ENCODE data around the gene ZSCAN20.

ZSCAN20 gene

GRCh38 chr1:33425900-33426299 lies 46.5 kb upstream of the ZSCAN20 start:
- Histone ChIP-seq H3K27ac (ENCODE audit: low read length) (no peak overlapping the region), H3K4me1 (ENCODE audit: insufficient read depth, low read length) (no peaks in the 10 kb centered on the region), H3K27me3 (ENCODE audit: insufficient read depth, low read length, poor library complexity) (peaks cover 47% of the 10 kb centered on the region), H3K9ac (ENCODE audit: low read depth, low read length) (no peak overlapping the region), H3K9me3 (ENCODE audit: insufficient read depth, low read length, severe bottlenecking) (no peaks in the 10 kb centered on the region), H3K79me2 (ENCODE audit: insufficient read depth, low read length) (no peaks in the 10 kb centered on the region), H3K36me3 (ENCODE audit: insufficient read depth, low read length) (no peaks in the 10 kb centered on the region), H4K20me1 (ENCODE audit: insufficient read depth, low read length) (no peaks in the 10 kb centered on the region), H3K4me3 (ENCODE audit: low read depth in 1 of 2, low read length in 2 of 2) (no peak overlapping the region), H3K4me2 (ENCODE audit: insufficient read depth, low read length) (no peak overlapping the region), H2AFZ (ENCODE audit: low read depth, low read length) (no peak overlapping the region)
- DNase-seq (no peak), ATAC-seq (ENCODE audit: insufficient read depth, low read depth) (no peak)
- TF ChIP-seq CTCF (IDR thresholded peaks at IDR 0.05; ENCODE audit: borderline replicate concordance, extremely low read depth, low read length, poor library complexity, severe bottlenecking) (no peak), EZH2 (IDR thresholded peaks at IDR 0.05; ENCODE audit: borderline replicate concordance, low read depth, low read length, severe bottlenecking) (no peak)

- ATAC-seq (ENCODE audit: insufficient read depth, low read depth) (no peak), DNase-seq (no peak)
- Histone ChIP-seq H4K20me1 (ENCODE audit: insufficient read depth, low read length) (no peaks in the 10 kb centered on the region), H3K9me3 (ENCODE audit: insufficient read depth, low read length, severe bottlenecking) (no peaks in the 10 kb centered on the region), H3K4me2 (ENCODE audit: insufficient read depth, low read length) (no peak overlapping the region), H3K27ac (ENCODE audit: low read length) (no peak overlapping the region), H3K27me3 (ENCODE audit: insufficient read depth, low read length, poor library complexity) (peaks cover 40% of the 10 kb centered on the region), H3K9ac (ENCODE audit: low read depth, low read length) (no peak overlapping the region), H3K36me3 (ENCODE audit: insufficient read depth, low read length) (no peaks in the 10 kb centered on the region), H3K79me2 (ENCODE audit: insufficient read depth, low read length) (no peaks in the 10 kb centered on the region), H2AFZ (ENCODE audit: low read depth, low read length) (no peak overlapping the region), H3K4me3 (ENCODE audit: low read depth in 1 of 2, low read length in 2 of 2) (no peak overlapping the region), H3K4me1 (ENCODE audit: insufficient read depth, low read length) (no peaks in the 10 kb centered on the region)
- no peak for TF ChIP-seq CTCF (IDR thresholded peaks at IDR 0.05; ENCODE audit: borderline replicate concordance, extremely low read depth, low read length, poor library complexity, severe bottlenecking)
- TF ChIP-seq EZH2 (IDR thresholded peaks at IDR 0.05; ENCODE audit: borderline replicate concordance, low read depth, low read length, severe bottlenecking): no peak
These were observed 45.5 kb upstream of the ZSCAN20 start for GRCh38 chr1:33426916-33427315.

- ATAC-seq (ENCODE audit: insufficient read depth, low read depth): no peak
- H4K20me1 ChIP-seq (ENCODE audit: insufficient read depth, low read length): no peaks in the 10 kb centered on the region
- no peaks in the 10 kb centered on the region for H3K36me3 ChIP-seq (ENCODE audit: insufficient read depth, low read length)
- H3K4me3 ChIP-seq (ENCODE audit: low read depth in 1 of 2, low read length in 2 of 2): no peak overlapping the region
- no peak overlapping the region for H3K4me2 ChIP-seq (ENCODE audit: insufficient read depth, low read length)
- no peak for TF ChIP-seq CTCF (IDR thresholded peaks at IDR 0.05; ENCODE audit: borderline replicate concordance, extremely low read depth, low read length, poor library complexity, severe bottlenecking)
- H3K79me2 ChIP-seq (ENCODE audit: insufficient read depth, low read length): no peaks in the 10 kb centered on the region
- no peak overlapping the region for H2AFZ ChIP-seq (ENCODE audit: low read depth, low read length)
- H3K27ac ChIP-seq (ENCODE audit: low read length): no peak overlapping the region
- no peak overlapping the region for H3K9ac ChIP-seq (ENCODE audit: low read depth, low read length)
- H3K4me1 ChIP-seq (ENCODE audit: insufficient read depth, low read length): no peaks in the 10 kb centered on the region
- H3K27me3 ChIP-seq (ENCODE audit: insufficient read depth, low read length, poor library complexity): peaks cover 33% of the 10 kb centered on the region
- no peak for DNase-seq
- H3K9me3 ChIP-seq (ENCODE audit: insufficient read depth, low read length, severe bottlenecking): no peaks in the 10 kb centered on the region
These were observed 43.8 kb upstream of the ZSCAN20 start for GRCh38 chr1:33428661-33429060.

GRCh38 chr1:33429332-33429731 lies 43.1 kb upstream of the ZSCAN20 start:
- Histone ChIP-seq H3K9ac (ENCODE audit: low read depth, low read length) (no peak overlapping the region), H2AFZ (ENCODE audit: low read depth, low read length) (no peak overlapping the region), H3K79me2 (ENCODE audit: insufficient read depth, low read length) (no peaks in the 10 kb centered on the region), H4K20me1 (ENCODE audit: insufficient read depth, low read length) (no peaks in the 10 kb centered on the region), H3K4me1 (ENCODE audit: insufficient read depth, low read length) (no peaks in the 10 kb centered on the region), H3K4me3 (ENCODE audit: low read depth in 1 of 2, low read length in 2 of 2) (no peak overlapping the region), H3K27me3 (ENCODE audit: insufficient read depth, low read length, poor library complexity) (peaks cover 33% of the 10 kb centered on the region), H3K27ac (ENCODE audit: low read length) (no peak overlapping the region), H3K9me3 (ENCODE audit: insufficient read depth, low read length, severe bottlenecking) (no peaks in the 10 kb centered on the region), H3K36me3 (ENCODE audit: insufficient read depth, low read length) (no peaks in the 10 kb centered on the region), H3K4me2 (ENCODE audit: insufficient read depth, low read length) (no peak overlapping the region)
- DNase-seq (no peak), ATAC-seq (ENCODE audit: insufficient read depth, low read depth) (no peak)
- TF ChIP-seq CTCF (IDR thresholded peaks at IDR 0.05; ENCODE audit: borderline replicate concordance, extremely low read depth, low read length, poor library complexity, severe bottlenecking) (no peak), EZH2 (IDR thresholded peaks at IDR 0.05; ENCODE audit: borderline replicate concordance, low read depth, low read length, severe bottlenecking) (no peak)

Measured in DND-41 (cell line).